Fibroblast of mammary gland (primary cell): Measurements from ENCODE around the gene SCAF11.

Experiments
- DNase-seq: peaks from one replicate; pipeline ENCODE4 v3.0.0-alpha.2; 2010; ENCODE audit warnings: low read depth
- H3K4me3 ChIP-seq: 2 replicates; pipeline ENCODE4 v1.5.1; 2011; ENCODE audit warnings: low read depth, mild to moderate bottlenecking, low read length, moderate library complexity; ENCODE audit not compliant: control insufficient read depth
- TF ChIP-seq, protein P1 (sequence below): conservative IDR thresholded peaks from 2 replicates; pipeline ENCODE4 v1.5.1; 2011; ENCODE audit warnings: low read depth, low read length, inconsistent platforms; ENCODE audit not compliant: control insufficient read depth, insufficient read depth

Gene SCAF11

GRCh38 chr12:45883187-45883586 lies 107.2 kb downstream of the SCAF11 start:
- DNase-seq: no peak
- no peak overlapping the region for H3K4me3 ChIP-seq
- TF ChIP-seq, protein P1, sequence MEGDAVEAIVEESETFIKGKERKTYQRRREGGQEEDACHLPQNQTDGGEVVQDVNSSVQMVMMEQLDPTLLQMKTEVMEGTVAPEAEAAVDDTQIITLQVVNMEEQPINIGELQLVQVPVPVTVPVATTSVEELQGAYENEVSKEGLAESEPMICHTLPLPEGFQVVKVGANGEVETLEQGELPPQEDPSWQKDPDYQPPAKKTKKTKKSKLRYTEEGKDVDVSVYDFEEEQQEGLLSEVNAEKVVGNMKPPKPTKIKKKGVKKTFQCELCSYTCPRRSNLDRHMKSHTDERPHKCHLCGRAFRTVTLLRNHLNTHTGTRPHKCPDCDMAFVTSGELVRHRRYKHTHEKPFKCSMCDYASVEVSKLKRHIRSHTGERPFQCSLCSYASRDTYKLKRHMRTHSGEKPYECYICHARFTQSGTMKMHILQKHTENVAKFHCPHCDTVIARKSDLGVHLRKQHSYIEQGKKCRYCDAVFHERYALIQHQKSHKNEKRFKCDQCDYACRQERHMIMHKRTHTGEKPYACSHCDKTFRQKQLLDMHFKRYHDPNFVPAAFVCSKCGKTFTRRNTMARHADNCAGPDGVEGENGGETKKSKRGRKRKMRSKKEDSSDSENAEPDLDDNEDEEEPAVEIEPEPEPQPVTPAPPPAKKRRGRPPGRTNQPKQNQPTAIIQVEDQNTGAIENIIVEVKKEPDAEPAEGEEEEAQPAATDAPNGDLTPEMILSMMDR: no peak

GRCh38 chr12:45880533-45880932 lies 109.8 kb downstream of the SCAF11 start:
- TF ChIP-seq, protein P1: no peak
- DNase-seq: no peak

DNA sequence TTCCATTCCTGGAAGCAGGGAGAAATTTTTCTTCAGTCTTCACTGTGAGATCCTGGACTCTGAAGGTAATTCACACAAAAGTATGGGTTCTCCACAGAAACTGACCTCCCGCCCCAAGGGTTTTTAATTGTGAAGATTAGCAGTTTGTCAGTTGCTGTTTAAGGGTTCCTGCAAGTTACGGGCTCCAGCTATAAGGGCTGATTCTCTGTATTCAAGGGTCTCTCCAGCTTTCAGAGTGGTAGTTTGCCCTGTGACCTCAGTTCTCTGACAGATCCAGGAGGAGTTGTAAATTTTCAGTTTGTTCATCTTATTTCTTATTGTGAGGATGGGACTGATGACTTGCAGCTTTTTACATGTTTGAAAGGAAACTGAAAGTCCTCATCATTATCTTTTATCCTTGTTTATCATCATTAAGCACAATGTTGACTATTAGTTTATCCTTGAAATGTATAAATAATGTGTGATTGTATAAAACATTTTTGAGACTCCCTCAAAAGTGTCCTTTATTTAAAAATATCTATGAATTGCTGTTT lies 110.9 kb downstream of the SCAF11 start:
- DNase-seq: no peak
- H3K4me3 ChIP-seq: no peak overlapping the region
- TF ChIP-seq, protein P1: no peak

More at GRCh38 chr12:45880533-45880932, 109.8 kb downstream of the SCAF11 start:
- H3K4me3 ChIP-seq: no peak overlapping the region

DNA sequence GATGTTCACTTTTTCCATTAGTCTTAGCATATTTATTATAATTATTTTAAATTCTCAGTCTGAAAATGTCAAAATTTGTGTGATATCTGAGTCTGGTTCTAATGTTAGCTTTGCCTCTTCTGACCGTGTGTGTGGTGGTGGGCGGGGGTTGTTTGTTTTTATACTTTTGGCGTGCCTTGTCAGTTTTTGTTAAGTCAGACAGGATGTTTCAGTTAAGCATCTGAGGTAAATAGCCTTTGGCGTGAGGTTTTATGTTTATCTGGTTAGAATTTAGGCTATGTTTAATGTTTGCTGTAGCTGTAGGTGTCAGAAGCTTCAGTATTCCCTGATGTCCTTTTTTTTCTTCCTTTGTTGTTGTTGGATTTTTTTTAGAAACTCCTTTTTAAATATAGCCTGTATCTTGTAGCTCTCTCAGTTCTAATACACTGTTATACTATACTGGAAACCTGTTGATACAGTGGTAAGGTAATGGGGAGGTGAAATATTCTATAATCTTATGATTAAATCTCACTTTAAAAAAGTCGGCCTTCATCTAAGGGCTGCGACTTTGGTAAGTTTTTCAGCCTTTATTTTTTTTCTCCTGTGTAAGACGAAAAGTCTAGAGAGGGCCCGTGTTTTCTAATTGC lies 111.6 kb downstream of the SCAF11 start:
- peak; percentile 18 for DNase-seq

GRCh38 chr12:45877069-45877468 lies 113.3 kb downstream of the SCAF11 start:
- no peak overlapping the region for H3K4me3 ChIP-seq
- TF ChIP-seq, protein P1: no peak
- no peak for DNase-seq

More for the DNA sequence above, 111.6 kb downstream of the SCAF11 start:
- no peak overlapping the region for H3K4me3 ChIP-seq
- TF ChIP-seq, protein P1: no peak

- H3K4me3 ChIP-seq: no peak overlapping the region
- TF ChIP-seq, protein P1: no peak
- DNase-seq: no peak
Measured at GRCh38 chr12:45872446-45872845, 117.9 kb downstream of the SCAF11 start.
